Loucy (cell line): Measurements from ENCODE around the gene GNB1L.

ENCODE experiments used
- EZH2phosphoT487 ChIP-seq: fragments of 200-600 bp; IDR thresholded peaks from 2 replicates; pipeline ENCODE4 v1.6.1; 2018; ENCODE audit warnings: antibody characterized with exemption, mild to moderate bottlenecking, moderate library complexity, borderline replicate concordance
- TF ChIP-seq, protein P1 (sequence below): fragments of 200-600 bp; sonication (generic); conservative IDR thresholded peaks from 2 replicates; pipeline ENCODE4 v1.5.1; 2014; ENCODE audit warnings: mild to moderate bottlenecking, antibody characterized with exemption, low read length

DNA sequence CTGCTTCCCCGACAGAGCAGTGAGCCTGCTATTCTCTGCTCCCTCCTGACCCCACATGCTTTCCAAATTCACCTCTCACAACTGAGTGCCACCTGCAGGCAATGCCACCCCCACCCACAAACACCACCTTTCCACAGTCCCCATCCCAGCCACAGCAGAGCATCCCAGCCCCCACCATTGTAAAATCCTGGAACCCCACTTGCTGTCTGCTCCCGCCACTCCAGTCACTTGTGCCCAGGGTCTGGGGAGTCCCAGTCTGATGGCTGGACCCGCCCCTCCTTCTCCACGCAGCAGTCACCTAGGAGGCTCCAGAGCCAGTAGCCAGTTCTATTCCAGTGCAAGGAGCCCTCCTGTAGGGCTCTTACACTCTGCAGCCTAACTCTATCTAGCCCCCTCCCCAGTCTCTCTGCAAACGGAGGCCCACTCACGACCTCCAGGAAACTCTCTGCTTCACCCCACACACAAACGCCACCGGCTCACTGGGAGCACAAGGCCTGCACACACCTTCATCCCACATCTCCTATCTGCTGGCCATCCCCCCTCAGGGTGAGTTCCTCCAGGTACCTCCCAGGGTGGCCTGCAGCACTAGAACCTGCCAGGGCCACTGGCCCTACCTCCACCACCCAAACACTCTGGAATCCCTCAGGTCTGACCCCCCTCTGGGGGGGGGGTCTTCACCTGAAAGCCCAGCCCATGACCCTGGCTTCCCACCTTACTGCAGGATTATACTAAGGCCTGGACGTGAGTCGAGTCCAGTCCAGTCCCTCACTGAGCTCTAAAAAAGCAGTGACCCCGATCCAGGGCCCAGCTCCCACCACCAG lies 1.4 kb downstream of the GNB1L start:
- TF ChIP-seq EZH2phosphoT487 = no peak
- TF ChIP-seq, protein P1, sequence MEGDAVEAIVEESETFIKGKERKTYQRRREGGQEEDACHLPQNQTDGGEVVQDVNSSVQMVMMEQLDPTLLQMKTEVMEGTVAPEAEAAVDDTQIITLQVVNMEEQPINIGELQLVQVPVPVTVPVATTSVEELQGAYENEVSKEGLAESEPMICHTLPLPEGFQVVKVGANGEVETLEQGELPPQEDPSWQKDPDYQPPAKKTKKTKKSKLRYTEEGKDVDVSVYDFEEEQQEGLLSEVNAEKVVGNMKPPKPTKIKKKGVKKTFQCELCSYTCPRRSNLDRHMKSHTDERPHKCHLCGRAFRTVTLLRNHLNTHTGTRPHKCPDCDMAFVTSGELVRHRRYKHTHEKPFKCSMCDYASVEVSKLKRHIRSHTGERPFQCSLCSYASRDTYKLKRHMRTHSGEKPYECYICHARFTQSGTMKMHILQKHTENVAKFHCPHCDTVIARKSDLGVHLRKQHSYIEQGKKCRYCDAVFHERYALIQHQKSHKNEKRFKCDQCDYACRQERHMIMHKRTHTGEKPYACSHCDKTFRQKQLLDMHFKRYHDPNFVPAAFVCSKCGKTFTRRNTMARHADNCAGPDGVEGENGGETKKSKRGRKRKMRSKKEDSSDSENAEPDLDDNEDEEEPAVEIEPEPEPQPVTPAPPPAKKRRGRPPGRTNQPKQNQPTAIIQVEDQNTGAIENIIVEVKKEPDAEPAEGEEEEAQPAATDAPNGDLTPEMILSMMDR = no peak
